ENCODE results near the gene NEAT1.

- TF ChIP-seq CTCF (IDR thresholded peaks at IDR 0.05) (no peak), POLR2AphosphoS5 (IDR thresholded peaks at IDR 0.05) (peak in 1 of 3 donors; percentile 9), POLR2A (IDR thresholded peaks at IDR 0.05) (no peak)
Measured at GRCh38 chr11:65446446-65447277, 24.1 kb downstream of the NEAT1 start.
